ENCODE measurements around the gene CAP2.

CAP2 gene

GRCh38 chr6:17470202-17470937, 77.0 kb downstream of the CAP2 start:
- TF ChIP-seq CTCF (IDR thresholded peaks at IDR 0.05; ENCODE audit: insufficient read depth, low read length, poor library complexity, severe bottlenecking), result no peak
- Histone ChIP-seq H3K36me3 (ENCODE audit: control insufficient read depth, insufficient read depth, low read length) (no peaks in the 10 kb centered on the region), H3K4me3 (replicated peaks; ENCODE audit: low read depth, low read length) (no peak overlapping the region), H3K27me3 (replicated peaks; ENCODE audit: control insufficient read depth, insufficient read depth, low read length) (no peaks in the 10 kb centered on the region)
- DNase-seq (ENCODE audit: extremely low read depth, insufficient read length), result no peak

GRCh38 chr6:17470938-17471327, 77.5 kb downstream of the CAP2 start:
- Histone ChIP-seq H3K4me3 (replicated peaks; ENCODE audit: low read depth, low read length) (no peak overlapping the region), H3K27me3 (replicated peaks; ENCODE audit: control insufficient read depth, insufficient read depth, low read length) (no peaks in the 10 kb centered on the region), H3K36me3 (ENCODE audit: control insufficient read depth, insufficient read depth, low read length) (no peaks in the 10 kb centered on the region)
- TF ChIP-seq CTCF (IDR thresholded peaks at IDR 0.05; ENCODE audit: insufficient read depth, low read length, poor library complexity, severe bottlenecking), result no peak
- no peak for DNase-seq (ENCODE audit: extremely low read depth, insufficient read length)

- Histone ChIP-seq H3K36me3 (ENCODE audit: control insufficient read depth, insufficient read depth, low read length) (no peaks in the 10 kb centered on the region), H3K4me3 (replicated peaks; ENCODE audit: low read depth, low read length) (no peak overlapping the region), H3K27me3 (replicated peaks; ENCODE audit: control insufficient read depth, insufficient read depth, low read length) (no peaks in the 10 kb centered on the region)
- DNase-seq (ENCODE audit: extremely low read depth, insufficient read length), result no peak
- TF ChIP-seq CTCF (IDR thresholded peaks at IDR 0.05; ENCODE audit: insufficient read depth, low read length, poor library complexity, severe bottlenecking), result no peak
These were observed 79.3 kb downstream of the CAP2 start for GRCh38 chr6:17472653-17473183.

- DNase-seq (ENCODE audit: extremely low read depth, insufficient read length), result no peak
- no peak for TF ChIP-seq CTCF (IDR thresholded peaks at IDR 0.05; ENCODE audit: insufficient read depth, low read length, poor library complexity, severe bottlenecking)
- Histone ChIP-seq H3K36me3 (ENCODE audit: control insufficient read depth, insufficient read depth, low read length) (no peaks in the 10 kb centered on the region), H3K4me3 (replicated peaks; ENCODE audit: low read depth, low read length) (no peak overlapping the region), H3K27me3 (replicated peaks; ENCODE audit: control insufficient read depth, insufficient read depth, low read length) (no peaks in the 10 kb centered on the region)
These were observed 80.2 kb downstream of the CAP2 start for GRCh38 chr6:17473554-17473953.

- Histone ChIP-seq H3K27me3 (replicated peaks; ENCODE audit: control insufficient read depth, insufficient read depth, low read length) (no peaks in the 10 kb centered on the region; the same call in 1 of the 2 replicates), H3K4me3 (replicated peaks; ENCODE audit: low read depth, low read length) (no peak overlapping the region), H3K36me3 (ENCODE audit: control insufficient read depth, insufficient read depth, low read length) (no peaks in the 10 kb centered on the region)
- no peak for DNase-seq (ENCODE audit: extremely low read depth, insufficient read length)
- TF ChIP-seq CTCF (IDR thresholded peaks at IDR 0.05; ENCODE audit: insufficient read depth, low read length, poor library complexity, severe bottlenecking), result no peak
These were observed 80.9 kb downstream of the CAP2 start for GRCh38 chr6:17474289-17474688.
